Astrocyte (in vitro differentiated cells and primary cell): ENCODE measurements around the gene RCC2.

Experiments used
- EZH2 ChIP-seq: IDR thresholded peaks from 2 replicates; pipeline ENCODE4 v1.6.1; 2012; ENCODE audit warnings: mild to moderate bottlenecking, low read length, inconsistent platforms; ENCODE audit not compliant: insufficient read depth
- TF ChIP-seq, protein P1 (sequence below): IDR thresholded peaks from 2 replicates; pipeline ENCODE4 v1.5.1; 2011; ENCODE audit warnings: low read depth, mild to moderate bottlenecking, inconsistent platforms, low read length, moderate library complexity; ENCODE audit not compliant: insufficient read depth

DNA sequence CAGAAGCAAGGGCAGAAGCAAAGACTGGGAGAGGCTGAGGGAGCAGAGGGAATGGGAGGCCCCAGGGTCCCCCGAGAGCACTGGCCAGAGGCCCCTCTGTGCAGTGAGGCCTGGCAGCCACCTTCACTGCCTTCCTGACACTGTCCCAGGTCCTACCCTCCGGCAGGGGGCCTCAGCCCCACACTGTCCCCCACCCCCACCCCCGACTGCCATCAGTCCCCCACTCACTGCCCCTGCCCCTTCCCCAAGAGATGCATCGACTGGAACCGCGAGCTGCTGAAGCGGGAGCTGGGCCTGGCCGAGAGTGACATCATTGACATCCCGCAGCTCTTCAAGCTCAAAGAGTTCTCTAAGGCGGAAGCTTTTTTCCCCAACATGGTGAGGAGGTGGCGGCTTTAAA is 80.4 kb downstream of the RCC2 start:
- TF ChIP-seq, protein P1, sequence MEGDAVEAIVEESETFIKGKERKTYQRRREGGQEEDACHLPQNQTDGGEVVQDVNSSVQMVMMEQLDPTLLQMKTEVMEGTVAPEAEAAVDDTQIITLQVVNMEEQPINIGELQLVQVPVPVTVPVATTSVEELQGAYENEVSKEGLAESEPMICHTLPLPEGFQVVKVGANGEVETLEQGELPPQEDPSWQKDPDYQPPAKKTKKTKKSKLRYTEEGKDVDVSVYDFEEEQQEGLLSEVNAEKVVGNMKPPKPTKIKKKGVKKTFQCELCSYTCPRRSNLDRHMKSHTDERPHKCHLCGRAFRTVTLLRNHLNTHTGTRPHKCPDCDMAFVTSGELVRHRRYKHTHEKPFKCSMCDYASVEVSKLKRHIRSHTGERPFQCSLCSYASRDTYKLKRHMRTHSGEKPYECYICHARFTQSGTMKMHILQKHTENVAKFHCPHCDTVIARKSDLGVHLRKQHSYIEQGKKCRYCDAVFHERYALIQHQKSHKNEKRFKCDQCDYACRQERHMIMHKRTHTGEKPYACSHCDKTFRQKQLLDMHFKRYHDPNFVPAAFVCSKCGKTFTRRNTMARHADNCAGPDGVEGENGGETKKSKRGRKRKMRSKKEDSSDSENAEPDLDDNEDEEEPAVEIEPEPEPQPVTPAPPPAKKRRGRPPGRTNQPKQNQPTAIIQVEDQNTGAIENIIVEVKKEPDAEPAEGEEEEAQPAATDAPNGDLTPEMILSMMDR, result no peak
- no peak for TF ChIP-seq EZH2
